HG02884 (cell line): Measurements from ENCODE around the gene ANTKMT.
A peak's percentile ranks its signal among the peaks of the same experiment; 100 is the strongest.
"Not testable (repeated sequence)": the region's sequence is repeated elsewhere in the genome, so short reads cannot be mapped to it uniquely, and the experiment has no call there.

Source experiments
- ATAC-seq: cut with Tn5 transposase; IDR thresholded peaks from one replicate; pipeline ENCODE4 v1.9.1; 2021; ENCODE audit warnings: mild to moderate bottlenecking, moderate library complexity; ENCODE audit not compliant: unreplicated experiment

ANTKMT gene

GRCh38 chr16:680967-681745 lies 39.8 kb upstream of the ANTKMT start:
- ATAC-seq: no peak

- ATAC-seq: no peak
These were observed 39.1 kb upstream of the ANTKMT start for GRCh38 chr16:681746-682427.

GRCh38 chr16:682493-683395 lies 38.2 kb upstream of the ANTKMT start:
- no peak for ATAC-seq

- no peak for ATAC-seq
These were observed 37.4 kb upstream of the ANTKMT start for GRCh38 chr16:683396-684070.

GRCh38 chr16:684071-684794 lies 36.7 kb upstream of the ANTKMT start, which contains the start of gene JMJD8:
Gene JMJD8 (minus strand): TSS chr16:684334. CDS start chr16:684319, 15 bp downstream.
- peak; percentile 55 for ATAC-seq

GRCh38 chr16:684961-685696 lies 35.8 kb upstream of the ANTKMT start:
- ATAC-seq: no peak

GRCh38 chr16:685967-686366 lies 35.0 kb upstream of the ANTKMT start:
- no peak for ATAC-seq

- no peak for ATAC-seq
These were observed 34.3 kb upstream of the ANTKMT start for GRCh38 chr16:686459-687260.

GRCh38 chr16:687499-687898 lies 33.4 kb upstream of the ANTKMT start:
- ATAC-seq: no peak

GRCh38 chr16:689175-689897 lies 31.6 kb upstream of the ANTKMT start:
- ATAC-seq: no peak

- not testable (repeated sequence) for ATAC-seq
These were observed 29.7 kb upstream of the ANTKMT start for GRCh38 chr16:691242-691641.

GRCh38 chr16:692356-693108 lies 28.4 kb upstream of the ANTKMT start:
- ATAC-seq: no peak

GRCh38 chr16:693364-693763 lies 27.6 kb upstream of the ANTKMT start:
- no peak for ATAC-seq

- no peak for ATAC-seq
These were observed 27.2 kb upstream of the ANTKMT start for GRCh38 chr16:693766-694165.

GRCh38 chr16:694187-694862 lies 26.6 kb upstream of the ANTKMT start:
- no peak for ATAC-seq

GRCh38 chr16:694863-695354 lies 26.0 kb upstream of the ANTKMT start:
- no peak for ATAC-seq
